Caki2 (cell line): ENCODE results near the gene IGFBP5. TPM values are rescaled to one million over a fixed set of nuclear protein-coding genes. Genes with fewer than 3 reads are reported as not detected.

ENCODE experiments used
- DNase-seq: peaks from one replicate; pipeline ENCODE4 v3.0.0-alpha.2; 2015; ENCODE audit warnings: low read depth
- in situ Hi-C: cut with HindIII; loops from 2 replicates; pipeline ENCODE4 v1.10.0; 2016; ENCODE audit warnings: low sequenced_read_pairs, low pct_unique_long_range_greater_than_20kb, mixed read lengths
- total RNA-seq: library from RNA; depleted of rRNA; stranded (reverse); fragments of >200 nt; shearing (Covaris generic); gene quantifications from 2 replicates; pipeline ENCODE4 v1.2.3, GENCODE V29; 2014; ENCODE audit warnings: low replicate concordance; rRNA removed

The IGFBP5 gene, protein sequence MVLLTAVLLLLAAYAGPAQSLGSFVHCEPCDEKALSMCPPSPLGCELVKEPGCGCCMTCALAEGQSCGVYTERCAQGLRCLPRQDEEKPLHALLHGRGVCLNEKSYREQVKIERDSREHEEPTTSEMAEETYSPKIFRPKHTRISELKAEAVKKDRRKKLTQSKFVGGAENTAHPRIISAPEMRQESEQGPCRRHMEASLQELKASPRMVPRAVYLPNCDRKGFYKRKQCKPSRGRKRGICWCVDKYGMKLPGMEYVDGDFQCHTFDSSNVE
- 0.07 and 0.26 TPM in 2 replicates for total RNA-seq

DNA sequence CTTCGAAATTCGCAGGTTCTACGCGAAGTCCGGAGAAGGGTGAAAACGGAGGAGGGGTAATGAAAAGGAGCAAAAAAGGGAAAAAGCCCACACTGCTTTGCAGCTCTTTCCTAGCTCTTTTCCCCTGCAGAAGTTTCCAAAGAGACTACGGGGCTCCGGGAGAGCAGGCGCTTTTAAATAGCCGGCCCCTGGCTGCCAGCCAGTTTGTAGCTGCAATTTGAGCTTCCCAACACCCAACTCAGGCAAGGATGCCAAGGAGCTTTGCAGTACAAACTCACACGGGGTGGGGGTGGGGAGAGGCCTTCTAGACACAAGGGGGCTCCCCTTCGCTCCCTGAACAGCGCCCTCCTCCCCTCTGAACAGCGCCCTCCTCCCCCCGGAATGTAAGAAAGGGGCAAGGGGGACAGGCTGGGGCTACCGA is at the start of gene IGFBP5:
TSS of gene IGFBP5 (minus strand) at position 149 of the 421 bp plus-strand sequence. CDS start 774 bp downstream, outside the sequence.
- in situ Hi-C loops, result no loop called here
- no peak for DNase-seq

DNA sequence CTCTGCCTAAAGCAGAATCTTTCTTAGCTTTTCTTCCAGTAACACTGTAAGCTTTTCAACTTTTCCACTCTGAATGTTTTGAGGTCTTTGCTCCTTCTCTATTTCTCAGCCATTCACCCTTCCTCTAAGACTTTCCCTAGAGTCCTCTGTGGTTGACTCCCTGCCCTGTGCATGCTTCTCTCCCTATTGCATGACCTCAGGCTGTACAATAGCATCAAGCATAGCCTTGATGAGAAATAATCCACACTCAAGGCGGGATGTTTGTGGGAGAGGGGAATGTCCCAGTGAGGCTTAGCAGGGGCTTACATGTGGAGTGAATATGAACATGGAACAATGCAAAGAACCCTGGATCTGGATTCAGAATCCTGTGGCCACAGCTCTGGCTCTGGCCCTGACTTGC is 48.4 kb upstream of the IGFBP5 start:
- in situ Hi-C loops, result no loop called here
- DNase-seq, result no peak

DNA sequence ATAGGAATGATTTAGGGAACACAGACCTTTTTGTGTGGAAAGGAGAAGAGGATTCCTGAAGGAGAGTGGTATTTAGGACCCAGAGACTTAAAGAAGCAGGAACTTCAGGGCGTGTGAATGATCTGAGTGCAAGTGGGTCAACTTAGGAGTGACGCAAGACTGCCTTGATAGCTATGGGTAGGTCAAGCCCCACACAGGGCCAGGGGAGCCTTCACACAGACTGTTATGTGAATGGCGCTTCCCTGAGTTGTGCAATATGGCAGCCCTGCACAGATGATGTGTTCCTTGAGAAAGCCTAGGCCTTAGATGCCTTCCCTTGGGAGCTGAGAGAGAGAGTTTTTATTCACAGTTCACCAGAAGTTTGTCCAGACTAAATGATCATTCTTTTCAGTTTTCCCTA is 47.1 kb upstream of the IGFBP5 start:
- in situ Hi-C loops, result no loop called here
- DNase-seq, result no peak

DNA sequence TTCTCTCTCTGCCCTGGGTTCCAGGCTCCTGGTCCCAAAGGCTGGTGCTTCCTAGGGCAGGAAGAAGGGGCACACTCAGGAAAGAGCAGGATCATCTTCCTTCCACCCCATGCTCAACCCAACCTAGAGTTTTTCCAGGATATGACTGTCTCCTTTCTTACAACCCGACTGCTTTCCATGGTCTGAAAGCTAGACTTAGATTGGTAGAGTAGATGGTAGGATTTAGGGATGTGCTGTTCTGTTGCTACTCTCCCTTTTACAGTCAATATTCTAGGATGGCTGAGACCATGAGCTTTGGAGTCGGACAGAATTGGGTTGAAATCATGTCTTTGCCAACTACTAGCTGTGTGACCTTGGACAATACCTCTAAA is 45.9 kb upstream of the IGFBP5 start:
- in situ Hi-C loops, result no loop called here

DNA sequence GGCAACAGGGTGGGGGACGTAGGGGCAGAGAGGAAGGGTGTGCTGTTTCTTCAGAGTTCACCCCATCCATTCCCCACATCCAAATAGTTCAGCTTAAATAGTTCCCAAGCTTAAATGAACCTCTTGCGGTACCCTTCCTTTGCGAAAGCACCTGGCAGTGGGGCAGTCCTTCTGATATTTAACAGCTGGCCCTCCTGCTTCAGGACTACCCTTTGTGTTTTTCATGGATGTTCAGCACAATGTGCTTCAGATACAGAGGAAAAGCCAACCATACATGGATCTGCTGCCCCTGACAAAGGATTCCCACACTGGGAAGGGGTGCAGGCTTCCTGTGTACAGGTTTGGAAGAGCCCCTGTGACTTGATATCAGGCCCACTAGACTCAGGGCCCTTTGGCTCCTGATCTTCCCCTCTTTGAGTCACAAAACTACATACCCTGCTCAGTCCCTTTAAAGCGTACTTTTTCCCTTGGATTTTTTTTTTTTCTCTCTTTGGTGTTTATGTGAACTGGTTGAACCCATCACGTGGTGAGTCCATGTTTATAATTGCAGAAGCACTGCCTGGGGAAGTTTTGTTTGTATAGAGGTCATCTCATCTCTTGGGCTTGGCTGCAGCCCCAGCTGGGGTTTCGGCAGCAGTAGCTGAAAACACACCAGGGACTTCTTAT is 45.3 kb upstream of the IGFBP5 start:
- no peak for DNase-seq
- in situ Hi-C loops, result no loop called here

More for the DNA sequence above, 45.9 kb upstream of the IGFBP5 start:
- no peak for DNase-seq

DNA sequence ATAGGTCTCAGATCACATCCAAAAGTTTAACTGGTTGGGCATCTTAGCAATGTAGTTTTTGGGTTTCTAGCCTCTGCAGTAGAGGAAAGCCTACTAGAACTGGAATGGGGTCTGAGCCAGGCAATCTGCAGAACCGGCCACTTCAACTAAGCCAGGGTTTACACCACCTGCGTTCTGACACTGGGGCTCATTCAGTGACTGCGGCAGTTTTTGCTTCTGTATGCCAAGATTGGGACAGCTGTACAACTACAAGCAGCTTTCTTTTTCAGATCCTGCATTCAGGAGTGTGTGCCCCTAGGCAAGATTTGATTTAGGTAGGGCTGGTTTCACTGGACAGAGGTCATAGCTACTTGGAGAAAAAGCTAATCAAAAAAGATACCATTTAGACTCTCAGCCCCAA is 43.7 kb upstream of the IGFBP5 start:
- in situ Hi-C loops, result no loop called here
- DNase-seq, result no peak

DNA sequence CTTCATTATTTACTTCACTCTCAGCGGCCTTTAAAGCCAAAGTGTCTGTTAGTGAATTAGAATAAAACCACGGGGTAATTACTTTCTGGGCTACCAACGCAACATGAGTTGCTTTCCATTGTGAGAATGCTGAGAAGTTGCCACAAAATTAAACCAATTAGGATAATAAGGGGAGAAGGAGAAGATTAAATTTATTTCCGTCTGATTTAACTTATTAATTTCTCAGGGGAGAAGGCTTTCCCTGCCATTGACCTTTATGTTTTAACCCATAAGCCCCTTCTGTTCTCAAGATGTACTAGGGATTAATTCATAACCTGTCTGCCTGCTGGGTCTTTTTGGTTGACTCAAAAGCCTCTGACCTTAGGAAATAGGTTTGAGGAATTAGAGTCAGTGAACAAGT is 42.3 kb upstream of the IGFBP5 start:
- DNase-seq, result no peak
- in situ Hi-C loops, result no loop called here

DNA sequence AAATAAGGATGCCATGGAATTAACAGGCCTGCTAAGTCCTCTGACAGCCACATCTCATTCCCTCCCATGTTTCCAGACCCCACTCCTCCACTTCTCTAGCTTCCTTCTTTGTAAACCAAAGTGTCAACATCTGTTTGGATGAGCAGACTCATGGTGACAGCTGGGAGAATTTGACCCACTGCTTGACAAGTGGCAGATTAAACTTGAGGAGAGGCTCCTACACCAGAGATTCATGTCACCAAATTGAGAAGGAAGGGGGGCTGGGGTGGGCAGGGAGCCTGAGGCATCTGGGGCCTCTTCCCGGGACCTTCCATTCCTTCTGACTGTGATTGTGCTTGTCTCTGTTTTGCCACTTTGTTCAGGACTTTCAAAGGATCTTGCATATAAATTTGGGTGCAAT is 41.0 kb upstream of the IGFBP5 start:
- no peak for DNase-seq
- in situ Hi-C loops, result no loop called here

DNA sequence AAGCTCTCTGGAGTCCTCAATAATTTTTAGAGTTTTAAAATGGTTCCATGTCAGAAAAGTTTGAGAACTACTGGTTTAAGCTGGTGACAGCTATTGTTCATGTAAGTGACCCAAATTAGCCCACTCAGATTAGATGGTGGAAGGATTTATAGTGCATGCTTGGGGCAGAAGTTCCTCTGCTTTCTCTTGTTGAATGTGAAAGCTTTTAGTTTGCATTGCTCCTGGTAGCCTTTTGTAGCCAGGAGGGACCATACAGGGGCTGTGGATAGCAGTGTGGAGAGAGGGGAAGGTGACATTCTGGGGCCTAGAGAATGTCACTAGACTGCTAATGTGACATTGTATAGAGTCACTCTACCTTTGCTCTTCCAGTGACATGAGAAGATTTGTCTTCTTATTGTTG is 40.3 kb upstream of the IGFBP5 start:
- no peak for DNase-seq
- in situ Hi-C loops, result no loop called here

DNA sequence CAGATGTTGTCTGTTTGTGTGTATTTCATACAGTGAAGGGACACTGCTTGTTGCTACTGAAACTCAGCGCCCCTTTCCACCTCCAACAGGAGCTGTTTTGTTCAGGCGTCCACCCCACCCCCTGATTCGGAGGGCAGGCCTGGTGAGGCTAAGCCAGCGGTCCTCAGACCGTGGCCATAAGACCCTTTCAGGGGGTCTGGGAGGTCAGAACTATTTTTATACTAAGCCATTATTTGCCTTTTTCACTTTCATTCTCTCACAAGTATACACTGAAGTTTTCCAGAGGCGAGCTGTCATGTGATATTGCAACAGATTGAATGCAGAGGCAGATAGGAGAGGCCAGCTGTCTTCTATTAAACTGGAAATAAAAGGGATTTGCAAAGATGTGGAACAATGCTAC is 39.7 kb upstream of the IGFBP5 start:
- in situ Hi-C loops, result no loop called here

DNA sequence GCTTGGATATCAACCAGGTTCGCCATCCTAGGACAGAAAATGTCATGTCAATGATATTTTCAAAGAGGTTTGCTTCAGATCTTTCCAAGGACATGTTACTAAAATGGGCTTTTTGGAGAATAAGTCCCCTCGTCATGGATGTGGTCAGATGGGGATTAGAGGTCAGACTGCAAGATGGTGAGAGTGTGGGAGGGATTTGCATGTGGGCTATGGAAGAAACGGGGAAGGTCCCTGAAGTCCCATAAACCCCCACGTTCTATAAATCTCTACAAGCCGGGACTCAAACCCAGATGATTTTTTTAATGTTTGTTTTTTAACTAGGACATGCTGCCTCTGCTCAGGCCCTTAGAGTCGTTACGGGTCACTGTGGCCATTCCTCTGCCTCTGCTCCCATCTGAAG is 37.7 kb upstream of the IGFBP5 start:
- in situ Hi-C loops, result no loop called here
- DNase-seq, result no peak

More for the DNA sequence above, 39.7 kb upstream of the IGFBP5 start:
- DNase-seq, result no peak

DNA sequence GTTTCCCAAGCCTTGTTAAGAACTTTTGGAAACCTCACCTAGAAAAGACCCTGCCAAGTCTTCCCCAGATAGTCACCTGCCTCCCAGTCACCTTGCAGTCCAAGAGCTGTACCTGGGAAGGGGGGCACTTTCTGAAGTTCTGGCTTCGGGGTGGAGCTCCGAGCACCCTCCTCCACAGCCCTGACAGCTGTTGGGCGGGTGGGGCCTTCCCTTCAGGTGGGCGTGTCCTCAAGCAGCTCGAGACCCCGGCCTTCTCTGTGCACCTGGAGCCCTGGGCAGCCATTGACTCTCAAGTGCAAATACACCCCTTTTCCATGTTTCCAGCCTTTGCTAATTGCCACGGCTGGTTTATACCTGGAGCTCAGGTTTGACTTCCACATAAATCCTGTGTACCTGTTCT is 37.0 kb upstream of the IGFBP5 start:
- in situ Hi-C loops, result no loop called here
- DNase-seq, result no peak

DNA sequence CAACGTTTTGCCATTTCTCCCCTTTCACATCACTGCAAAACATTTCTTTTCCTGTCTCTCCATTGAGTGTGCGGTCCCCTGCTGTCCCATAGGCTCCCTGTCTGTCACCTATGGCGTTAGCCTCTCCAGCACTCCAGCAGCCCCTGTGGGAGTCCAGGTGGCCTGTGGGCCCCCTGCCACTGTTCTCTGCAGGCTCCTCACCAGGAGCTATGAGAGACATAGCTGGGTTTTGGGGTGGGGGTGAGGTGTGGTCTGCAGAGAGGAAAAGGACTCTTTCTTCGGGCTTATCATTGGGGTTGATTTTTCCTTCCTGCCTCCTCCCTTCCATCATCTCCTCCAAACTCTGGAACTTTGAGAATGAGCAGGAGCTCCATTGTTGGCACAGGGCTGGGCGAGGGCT is 36.1 kb upstream of the IGFBP5 start:
- in situ Hi-C loops, result no loop called here
- DNase-seq, result no peak

DNA sequence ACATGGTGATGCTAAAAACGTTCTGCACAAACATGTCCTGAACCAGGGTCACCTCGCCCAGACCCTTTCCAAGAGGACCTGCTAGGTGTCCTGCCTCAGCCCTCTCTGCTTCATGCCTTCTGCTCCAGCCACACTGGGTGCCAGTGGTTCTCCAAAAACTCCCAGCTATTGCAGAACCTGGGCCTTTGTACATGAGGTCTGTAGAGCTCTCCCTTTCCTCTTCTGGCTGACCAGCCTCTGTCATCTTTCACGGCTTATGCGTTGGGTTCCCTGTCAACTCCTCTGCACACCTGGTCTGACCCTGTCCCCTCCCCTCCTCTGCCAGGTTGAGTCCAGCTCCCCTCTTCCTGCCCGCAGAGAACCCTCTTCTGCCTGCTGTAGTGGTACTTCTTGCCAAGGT is 35.5 kb upstream of the IGFBP5 start:
- in situ Hi-C loops, result no loop called here
- no peak for DNase-seq

DNA sequence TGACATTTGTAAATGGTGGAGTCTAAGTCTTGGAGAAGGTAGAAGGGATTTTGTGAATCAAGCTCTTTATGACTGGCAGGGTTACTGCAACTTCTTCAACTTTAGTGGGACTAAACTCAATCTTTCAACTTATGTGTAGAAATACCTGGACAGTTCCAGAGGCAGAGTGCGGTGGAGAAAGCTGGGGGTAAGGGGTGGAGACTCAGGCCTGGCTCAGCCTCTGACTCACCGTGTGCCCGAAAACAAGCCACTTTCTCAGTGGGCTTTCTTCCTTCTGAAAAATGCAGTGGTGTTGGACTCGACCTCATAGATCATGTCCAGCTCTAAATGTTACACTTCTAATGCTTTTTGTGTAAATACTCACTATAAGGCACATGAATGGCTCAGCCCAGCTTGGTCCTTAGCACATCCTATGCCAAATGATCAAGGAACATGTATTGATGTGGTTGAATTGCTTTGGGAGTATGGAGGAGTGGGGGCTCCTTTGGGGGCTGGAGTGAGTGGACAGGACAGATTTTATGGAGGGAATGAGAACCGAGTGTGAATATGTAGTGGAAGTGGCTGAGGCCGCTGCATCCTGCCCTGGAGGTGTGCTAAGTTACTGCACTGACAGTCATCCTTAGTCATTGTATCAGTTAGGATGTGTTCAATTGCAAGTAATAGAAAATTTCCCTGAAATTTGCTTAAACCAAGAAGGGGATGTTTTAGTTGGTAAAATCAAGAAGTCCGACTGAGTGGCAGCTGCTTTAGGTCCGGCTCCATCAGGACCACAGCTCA is 32.2 kb upstream of the IGFBP5 start:
- DNase-seq, result no peak

DNA sequence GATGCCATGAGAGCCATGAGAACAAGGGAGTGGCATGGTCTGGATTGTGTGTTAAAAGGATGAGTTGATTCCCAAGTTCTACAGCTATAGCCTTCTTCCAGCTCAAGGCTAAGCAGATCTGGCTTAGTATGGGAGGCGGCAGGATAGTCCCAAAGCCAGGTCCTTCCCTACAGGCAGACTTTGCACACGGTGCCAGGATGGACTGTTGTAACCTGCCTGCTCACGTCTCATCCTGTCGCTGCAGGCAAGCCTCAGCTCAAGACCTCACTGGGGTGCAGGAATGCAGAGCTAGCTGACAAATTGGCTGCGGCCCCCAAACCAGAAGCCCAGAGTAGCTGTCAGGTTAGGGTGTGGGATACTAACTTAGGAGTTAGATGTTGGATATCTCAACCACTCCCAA is 28.8 kb upstream of the IGFBP5 start:
- no peak for DNase-seq
- in situ Hi-C loops, result no loop called here

More for the DNA sequence above, 32.2 kb upstream of the IGFBP5 start:
- in situ Hi-C loops, result no loop called here

DNA sequence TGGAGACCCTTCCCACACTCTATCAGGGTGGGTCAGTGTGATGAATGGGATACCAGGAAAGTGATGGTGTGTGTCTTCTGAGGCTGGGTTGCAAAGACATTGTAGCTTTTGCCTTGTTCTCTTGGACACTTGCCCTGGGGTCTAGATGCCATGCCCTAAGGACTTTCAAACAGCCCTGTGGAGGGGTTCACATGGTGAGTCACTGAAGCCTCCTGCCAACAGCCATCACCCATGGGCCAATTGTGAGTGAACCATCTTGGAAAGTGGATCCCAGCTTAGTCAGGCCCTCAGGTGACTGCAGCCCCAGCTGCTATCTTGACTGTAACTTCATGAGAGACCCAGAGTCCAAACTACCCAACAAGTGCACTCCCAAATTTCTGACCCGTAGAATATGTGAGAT is 25.8 kb upstream of the IGFBP5 start:
- in situ Hi-C loops, result no loop called here

DNA sequence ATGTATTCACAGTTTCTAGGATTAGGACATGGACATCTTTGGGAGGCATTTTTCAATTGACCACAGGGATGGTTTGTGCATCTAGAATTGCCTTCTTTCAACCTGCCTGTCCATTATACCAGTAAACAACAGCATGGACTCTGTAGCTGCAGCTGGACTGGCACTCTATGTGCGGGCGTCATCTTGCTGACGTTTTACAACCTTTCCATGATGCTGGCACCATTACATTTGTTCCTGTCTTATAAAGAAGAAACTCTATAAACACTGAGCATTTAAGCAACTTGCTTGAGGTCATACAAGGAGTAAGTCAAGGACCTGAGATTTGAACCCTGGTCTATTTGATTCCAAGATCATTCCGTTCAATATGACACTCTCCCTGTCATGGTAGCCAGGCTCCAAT is 25.4 kb upstream of the IGFBP5 start:
- in situ Hi-C loops, result no loop called here
- no peak for DNase-seq

More for the DNA sequence above, 25.8 kb upstream of the IGFBP5 start:
- no peak for DNase-seq

DNA sequence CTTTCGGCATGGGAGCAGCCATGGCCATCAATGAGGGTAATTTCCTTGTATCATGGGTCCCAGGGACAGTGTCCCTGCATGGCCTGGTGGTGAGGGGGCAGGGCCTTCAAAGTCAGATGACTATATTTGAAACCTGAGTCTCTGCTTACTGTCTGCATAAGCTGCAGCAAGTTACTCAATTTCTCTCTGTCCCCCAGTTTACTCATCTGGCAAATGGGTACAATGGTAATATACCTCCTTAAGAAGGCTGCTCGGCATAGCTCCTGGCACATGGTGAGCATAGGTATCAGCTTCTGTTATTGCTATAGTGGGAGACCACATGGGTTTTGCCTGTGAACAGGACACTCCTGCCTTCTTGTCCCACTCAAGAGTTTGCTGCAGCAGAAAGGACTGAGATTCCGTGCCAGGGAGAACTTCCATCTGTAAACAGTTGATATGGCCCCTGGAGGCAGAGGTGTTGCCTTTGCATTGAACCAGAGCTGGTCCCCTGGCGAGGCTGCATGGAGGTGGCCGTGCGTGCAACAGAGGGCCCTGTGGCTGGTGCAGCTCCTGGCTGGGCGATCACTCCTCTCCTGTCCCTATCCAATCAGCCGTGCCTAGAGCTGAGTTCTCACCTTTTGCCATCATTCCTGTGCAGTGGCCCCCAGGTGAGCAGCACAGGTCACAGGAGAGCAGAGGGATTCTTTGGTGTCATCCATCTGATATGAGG is 22.7 kb upstream of the IGFBP5 start:
- in situ Hi-C loops, result no loop called here
- no peak for DNase-seq
